ENCODE data around the gene PCSK5.

Gene PCSK5

GRCh38 chr9:75911390-75911789, 20.9 kb downstream of the PCSK5 start:
- Histone ChIP-seq H3K36me3 (ENCODE audit: insufficient read depth, low read length) (no peaks in the 10 kb centered on the region), H3K9me3 (ENCODE audit: insufficient read depth, low read length, severe bottlenecking) (no peaks in the 10 kb centered on the region), H3K79me2 (ENCODE audit: insufficient read depth, low read length) (peaks cover 20% of the 10 kb centered on the region), H3K4me2 (ENCODE audit: insufficient read depth, low read length) (no peak overlapping the region), H3K9ac (ENCODE audit: low read depth, low read length) (no peak overlapping the region), H2AFZ (ENCODE audit: low read depth, low read length) (no peak overlapping the region), H3K27me3 (ENCODE audit: insufficient read depth, low read length, poor library complexity) (no peaks in the 10 kb centered on the region), H3K4me1 (ENCODE audit: insufficient read depth, low read length) (no peaks in the 10 kb centered on the region), H4K20me1 (ENCODE audit: insufficient read depth, low read length) (peaks cover 17% of the 10 kb centered on the region; the same call in 1 of the 2 replicates), H3K27ac (ENCODE audit: low read length) (no peak overlapping the region), H3K4me3 (ENCODE audit: low read depth in 1 of 2, low read length in 2 of 2) (no peak overlapping the region)
- no peak for DNase-seq
- ATAC-seq (ENCODE audit: insufficient read depth, low read depth) = no peak
- no peak for TF ChIP-seq CTCF (IDR thresholded peaks at IDR 0.05; ENCODE audit: borderline replicate concordance, extremely low read depth, low read length, poor library complexity, severe bottlenecking)
- no peak for TF ChIP-seq EZH2 (IDR thresholded peaks at IDR 0.05; ENCODE audit: borderline replicate concordance, low read depth, low read length, severe bottlenecking)

- Histone ChIP-seq H3K27me3 (ENCODE audit: insufficient read depth, low read length, poor library complexity) (no peaks in the 10 kb centered on the region), H3K79me2 (ENCODE audit: insufficient read depth, low read length) (peaks cover 16% of the 10 kb centered on the region), H3K4me3 (ENCODE audit: low read depth in 1 of 2, low read length in 2 of 2) (no peak overlapping the region), H3K27ac (ENCODE audit: low read length) (no peak overlapping the region), H4K20me1 (ENCODE audit: insufficient read depth, low read length) (peaks cover 17% of the 10 kb centered on the region; the same call in 1 of the 2 replicates), H2AFZ (ENCODE audit: low read depth, low read length) (no peak overlapping the region), H3K9ac (ENCODE audit: low read depth, low read length) (no peak overlapping the region), H3K36me3 (ENCODE audit: insufficient read depth, low read length) (no peaks in the 10 kb centered on the region), H3K9me3 (ENCODE audit: insufficient read depth, low read length, severe bottlenecking) (no peaks in the 10 kb centered on the region), H3K4me2 (ENCODE audit: insufficient read depth, low read length) (no peak overlapping the region), H3K4me1 (ENCODE audit: insufficient read depth, low read length) (no peaks in the 10 kb centered on the region)
- TF ChIP-seq EZH2 (IDR thresholded peaks at IDR 0.05; ENCODE audit: borderline replicate concordance, low read depth, low read length, severe bottlenecking) (no peak), CTCF (IDR thresholded peaks at IDR 0.05; ENCODE audit: borderline replicate concordance, extremely low read depth, low read length, poor library complexity, severe bottlenecking) (no peak)
- DNase-seq (no peak), ATAC-seq (ENCODE audit: insufficient read depth, low read depth) (no peak)
These were observed 22.5 kb downstream of the PCSK5 start for GRCh38 chr9:75912951-75913350.

GRCh38 chr9:75914002-75914401, 23.5 kb downstream of the PCSK5 start:
- Histone ChIP-seq H3K9ac (ENCODE audit: low read depth, low read length) (no peak overlapping the region), H3K4me2 (ENCODE audit: insufficient read depth, low read length) (no peak overlapping the region), H2AFZ (ENCODE audit: low read depth, low read length) (no peak overlapping the region), H4K20me1 (ENCODE audit: insufficient read depth, low read length) (peaks cover 17% of the 10 kb centered on the region; the same call in 1 of the 2 replicates), H3K4me1 (ENCODE audit: insufficient read depth, low read length) (no peaks in the 10 kb centered on the region), H3K27me3 (ENCODE audit: insufficient read depth, low read length, poor library complexity) (no peaks in the 10 kb centered on the region), H3K9me3 (ENCODE audit: insufficient read depth, low read length, severe bottlenecking) (no peaks in the 10 kb centered on the region), H3K79me2 (ENCODE audit: insufficient read depth, low read length) (peaks cover 16% of the 10 kb centered on the region), H3K36me3 (ENCODE audit: insufficient read depth, low read length) (no peaks in the 10 kb centered on the region), H3K27ac (ENCODE audit: low read length) (no peak overlapping the region), H3K4me3 (ENCODE audit: low read depth in 1 of 2, low read length in 2 of 2) (no peak overlapping the region)
- TF ChIP-seq CTCF (IDR thresholded peaks at IDR 0.05; ENCODE audit: borderline replicate concordance, extremely low read depth, low read length, poor library complexity, severe bottlenecking) (no peak), EZH2 (IDR thresholded peaks at IDR 0.05; ENCODE audit: borderline replicate concordance, low read depth, low read length, severe bottlenecking) (no peak)
- DNase-seq (no peak), ATAC-seq (ENCODE audit: insufficient read depth, low read depth) (no peak)

All from DND-41 (cell line).